ENCODE results near the gene MGAT5B. TPM values are rescaled to one million over a fixed set of nuclear protein-coding genes. Genes with fewer than 3 reads are reported as not detected.

Gene MGAT5B
- polyA plus RNA-seq, 3 donors from 2014 or later, result not detected

GRCh38 chr17:76873856-76874255, 5.7 kb downstream of the MGAT5B start:
- no peaks in the 10 kb centered on the region for H3K36me3 Mint-ChIP-seq
- no peak overlapping the region for H3K27ac Mint-ChIP-seq
- no peaks in the 10 kb centered on the region for H3K9me3 Mint-ChIP-seq
- DNase-seq, result no peak
- H3K27me3 Mint-ChIP-seq (ENCODE audit: low read depth in 3 of 3), result peaks cover 2 to 7% (median 6%) of the 10 kb centered on the region in 3 donors
- H3K4me1 Mint-ChIP-seq, result peaks cover 0 to 1% of the 10 kb centered on the region in 2 donors
- no peak overlapping the region for H3K4me3 Mint-ChIP-seq

DNA sequence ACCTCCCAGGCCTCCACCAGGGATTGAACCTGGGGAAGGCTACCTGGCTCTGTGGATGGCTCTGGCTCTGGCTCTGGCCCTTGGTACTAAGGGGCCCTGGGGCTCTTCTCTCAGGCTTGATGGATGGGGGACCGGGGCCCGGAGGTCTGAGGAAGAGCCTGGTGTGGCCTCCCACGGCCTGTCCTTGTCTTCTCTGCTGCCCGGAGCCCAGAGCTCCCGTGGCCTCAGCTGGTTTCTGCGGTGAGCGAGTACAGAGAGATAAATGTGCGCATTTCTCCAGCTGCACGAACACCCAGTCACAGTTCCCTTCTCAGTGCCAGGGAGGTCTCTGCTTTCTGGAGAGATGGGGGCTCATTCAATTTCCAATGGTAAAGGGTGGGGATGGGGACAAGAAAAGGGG, 9.2 kb downstream of the MGAT5B start:
- Mint-ChIP-seq H3K9me3 (no peaks in the 10 kb centered on the region), H3K4me3 (no peak overlapping the region), H3K27me3 (ENCODE audit: low read depth in 3 of 3) (peaks cover 2 to 5% (median 3%) of the 10 kb centered on the region in 3 donors), H3K4me1 (no peaks in the 10 kb centered on the region), H3K27ac (no peak overlapping the region), H3K36me3 (no peaks in the 10 kb centered on the region)
- no peak for DNase-seq

- no peaks in the 10 kb centered on the region for H3K9me3 Mint-ChIP-seq
- no peak overlapping the region for H3K27ac Mint-ChIP-seq
- H3K36me3 Mint-ChIP-seq, result no peaks in the 10 kb centered on the region
- H3K4me1 Mint-ChIP-seq, result no peaks in the 10 kb centered on the region
- no peak for DNase-seq
- H3K4me3 Mint-ChIP-seq, result no peak overlapping the region
- peaks cover 3 to 6% (median 4%) of the 10 kb centered on the region in 3 donors for H3K27me3 Mint-ChIP-seq (ENCODE audit: low read depth in 3 of 3)
Observed at GRCh38 chr17:76878568-76878967, 10.4 kb downstream of the MGAT5B start.

DNA sequence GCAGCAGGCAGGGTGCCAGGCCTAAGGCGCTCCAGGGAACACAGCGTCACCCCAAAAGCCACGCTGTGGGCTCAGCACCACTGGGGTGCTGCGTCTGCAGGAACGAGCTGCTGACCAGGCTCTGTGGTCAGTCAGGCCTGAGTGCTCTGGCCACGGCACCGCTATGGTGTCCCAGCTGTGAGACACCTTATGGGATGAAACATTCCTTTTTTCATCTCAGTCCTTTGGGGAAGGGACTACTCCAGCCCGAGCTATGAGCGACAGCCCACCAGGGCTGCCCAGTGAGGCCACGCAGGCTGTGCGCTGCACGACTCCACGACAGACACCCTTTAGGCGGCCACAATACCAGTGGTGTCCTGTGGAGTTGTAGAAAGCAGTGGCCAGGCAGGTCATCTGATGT, 11.1 kb downstream of the MGAT5B start:
- DNase-seq, result no peak
- no peaks in the 10 kb centered on the region for H3K9me3 Mint-ChIP-seq
- no peaks in the 10 kb centered on the region for H3K4me1 Mint-ChIP-seq
- peaks cover 3 to 6% (median 4%) of the 10 kb centered on the region in 3 donors for H3K27me3 Mint-ChIP-seq (ENCODE audit: low read depth in 3 of 3)
- H3K27ac Mint-ChIP-seq, result no peak overlapping the region
- H3K36me3 Mint-ChIP-seq, result no peaks in the 10 kb centered on the region
- H3K4me3 Mint-ChIP-seq, result no peak overlapping the region

DNA sequence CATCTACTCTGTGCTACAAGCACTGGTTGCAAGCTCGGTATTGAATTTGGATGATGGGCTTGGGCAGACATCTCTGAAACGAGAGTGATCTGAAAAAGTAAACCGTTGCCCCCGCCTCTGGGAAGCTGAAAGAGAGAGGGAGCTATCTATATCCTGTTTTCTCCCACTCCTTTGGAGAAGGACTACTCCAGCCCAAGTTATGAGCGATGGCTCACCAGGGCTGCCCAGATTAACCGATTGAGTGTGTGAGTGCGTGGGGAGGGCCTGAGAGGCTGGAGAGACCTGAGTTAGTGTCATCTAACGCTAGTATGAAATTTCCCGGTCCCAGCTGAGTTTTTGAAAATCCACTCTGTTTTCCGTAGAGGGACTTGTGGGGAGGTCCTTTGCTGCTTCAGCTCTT, 11.5 kb downstream of the MGAT5B start:
- no peaks in the 10 kb centered on the region for H3K36me3 Mint-ChIP-seq
- no peaks in the 10 kb centered on the region for H3K9me3 Mint-ChIP-seq
- no peaks in the 10 kb centered on the region for H3K4me1 Mint-ChIP-seq
- peaks cover 3 to 6% (median 4%) of the 10 kb centered on the region in 3 donors for H3K27me3 Mint-ChIP-seq (ENCODE audit: low read depth in 3 of 3)
- H3K4me3 Mint-ChIP-seq, result no peak overlapping the region
- DNase-seq, result no peak
- H3K27ac Mint-ChIP-seq, result no peak overlapping the region

DNA sequence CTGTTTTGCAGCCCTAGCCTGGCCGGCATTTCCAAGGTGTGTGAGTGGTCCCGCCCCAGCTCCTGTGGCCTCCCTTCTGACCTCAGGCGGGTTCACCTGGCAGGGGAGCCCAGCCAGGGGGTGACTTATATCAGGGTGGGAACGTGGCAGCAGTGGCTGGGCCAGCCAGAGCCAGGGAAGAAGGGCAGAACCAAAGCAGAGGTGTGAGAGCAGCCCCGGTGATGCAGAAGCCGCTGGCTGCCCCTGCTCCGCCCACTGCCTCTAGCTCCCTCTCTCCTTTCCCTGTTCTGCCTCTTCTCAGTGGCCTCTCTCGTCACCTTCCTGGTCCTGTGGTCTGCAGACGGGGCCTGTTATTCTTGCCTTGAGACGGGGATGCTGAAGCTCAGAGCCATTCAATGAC, 12.1 kb downstream of the MGAT5B start:
- no peak overlapping the region for H3K27ac Mint-ChIP-seq
- H3K4me3 Mint-ChIP-seq, result no peak overlapping the region
- peaks cover 3 to 6% (median 6%) of the 10 kb centered on the region in 3 donors for H3K27me3 Mint-ChIP-seq (ENCODE audit: low read depth in 3 of 3)
- no peaks in the 10 kb centered on the region for H3K36me3 Mint-ChIP-seq
- H3K4me1 Mint-ChIP-seq, result no peaks in the 10 kb centered on the region
- no peaks in the 10 kb centered on the region for H3K9me3 Mint-ChIP-seq
- DNase-seq, result no peak

GRCh38 chr17:76880971-76881370, 12.8 kb downstream of the MGAT5B start:
- Mint-ChIP-seq H3K27ac (no peak overlapping the region), H3K4me3 (no peak overlapping the region), H3K27me3 (ENCODE audit: low read depth in 3 of 3) (peaks cover 3 to 9% (median 6%) of the 10 kb centered on the region in 3 donors), H3K9me3 (no peaks in the 10 kb centered on the region), H3K4me1 (no peaks in the 10 kb centered on the region), H3K36me3 (no peaks in the 10 kb centered on the region)
- DNase-seq, result no peak

DNA sequence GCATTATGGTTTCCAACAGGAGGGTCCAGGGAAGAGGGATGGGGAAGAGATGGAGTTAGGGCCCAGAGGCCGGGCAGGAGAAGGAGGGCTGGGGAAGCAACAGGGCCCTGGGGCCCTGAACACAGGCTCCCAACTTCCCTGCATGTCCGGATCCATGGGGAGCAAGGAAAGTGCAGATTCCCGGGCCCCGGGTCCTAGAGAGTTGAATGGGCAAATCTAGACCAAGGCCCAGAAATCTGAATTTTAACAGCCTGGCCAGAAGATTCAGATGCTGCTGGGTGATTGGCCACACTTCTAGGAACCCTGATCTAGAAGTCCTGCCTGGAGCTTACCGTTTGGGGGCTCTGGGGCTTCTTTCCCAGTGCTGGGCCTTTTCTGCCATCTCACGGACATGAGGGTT, 13.2 kb downstream of the MGAT5B start:
- Mint-ChIP-seq H3K36me3 (no peaks in the 10 kb centered on the region), H3K27me3 (ENCODE audit: low read depth in 3 of 3) (peaks cover 3 to 7% (median 6%) of the 10 kb centered on the region in 3 donors), H3K4me1 (no peaks in the 10 kb centered on the region), H3K27ac (no peak overlapping the region), H3K4me3 (no peak overlapping the region), H3K9me3 (peaks cover 0 to 2% (median 0%) of the 10 kb centered on the region in 6 donors)
- no peak for DNase-seq

GRCh38 chr17:76881966-76882365, 13.8 kb downstream of the MGAT5B start:
- Mint-ChIP-seq H3K9me3 (peaks cover 0 to 2% (median 0%) of the 10 kb centered on the region in 6 donors), H3K4me1 (no peaks in the 10 kb centered on the region), H3K27me3 (ENCODE audit: low read depth in 3 of 3) (peaks cover 3 to 7% (median 6%) of the 10 kb centered on the region in 3 donors), H3K4me3 (no peak overlapping the region), H3K36me3 (no peaks in the 10 kb centered on the region), H3K27ac (no peak overlapping the region)
- no peak for DNase-seq

- Mint-ChIP-seq H3K27ac (no peak overlapping the region), H3K4me1 (no peaks in the 10 kb centered on the region), H3K36me3 (no peaks in the 10 kb centered on the region), H3K27me3 (ENCODE audit: low read depth in 3 of 3) (peaks cover 2 to 7% (median 3%) of the 10 kb centered on the region in 3 donors), H3K4me3 (no peak overlapping the region), H3K9me3 (peaks cover 0 to 2% (median 0%) of the 10 kb centered on the region in 6 donors)
- DNase-seq, result no peak
Observed at GRCh38 chr17:76883744-76884525, 15.7 kb downstream of the MGAT5B start.

GRCh38 chr17:76884995-76885893, 17.0 kb downstream of the MGAT5B start:
- no peak for DNase-seq
- peaks cover 2 to 7% (median 2%) of the 10 kb centered on the region in 3 donors for H3K27me3 Mint-ChIP-seq (ENCODE audit: low read depth in 3 of 3)
- H3K27ac Mint-ChIP-seq, result no peak overlapping the region
- peaks cover 0 to 2% (median 0%) of the 10 kb centered on the region in 6 donors for H3K9me3 Mint-ChIP-seq
- no peaks in the 10 kb centered on the region for H3K4me1 Mint-ChIP-seq
- no peaks in the 10 kb centered on the region for H3K36me3 Mint-ChIP-seq
- H3K4me3 Mint-ChIP-seq, result no peak overlapping the region

DNA sequence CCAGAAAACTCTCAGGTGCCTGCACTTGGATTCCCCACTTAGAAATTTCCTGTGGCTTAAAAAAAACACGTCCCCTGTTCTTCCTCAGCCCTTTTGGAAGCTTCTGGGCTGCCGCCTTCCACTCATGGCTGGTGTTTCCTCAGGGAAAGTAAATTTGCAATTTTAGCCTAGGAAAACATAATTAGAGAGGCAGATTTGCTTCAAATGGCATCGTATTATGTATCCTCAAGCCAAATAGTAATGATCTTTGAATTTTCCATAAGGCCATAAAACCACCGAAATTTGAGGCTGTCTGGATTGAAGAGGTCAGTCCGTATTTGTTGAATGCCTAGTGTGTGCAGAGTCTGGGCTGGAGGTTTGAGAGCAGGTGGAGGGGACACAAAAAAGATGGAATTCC, 17.7 kb downstream of the MGAT5B start:
- no peaks in the 10 kb centered on the region for H3K36me3 Mint-ChIP-seq
- no peak for DNase-seq
- peaks cover 0 to 7% (median 2%) of the 10 kb centered on the region in 3 donors for H3K27me3 Mint-ChIP-seq (ENCODE audit: low read depth in 3 of 3)
- H3K9me3 Mint-ChIP-seq, result peaks cover 0 to 2% (median 0%) of the 10 kb centered on the region in 6 donors
- H3K4me1 Mint-ChIP-seq, result no peaks in the 10 kb centered on the region
- H3K4me3 Mint-ChIP-seq, result no peak overlapping the region
- no peak overlapping the region for H3K27ac Mint-ChIP-seq

DNA sequence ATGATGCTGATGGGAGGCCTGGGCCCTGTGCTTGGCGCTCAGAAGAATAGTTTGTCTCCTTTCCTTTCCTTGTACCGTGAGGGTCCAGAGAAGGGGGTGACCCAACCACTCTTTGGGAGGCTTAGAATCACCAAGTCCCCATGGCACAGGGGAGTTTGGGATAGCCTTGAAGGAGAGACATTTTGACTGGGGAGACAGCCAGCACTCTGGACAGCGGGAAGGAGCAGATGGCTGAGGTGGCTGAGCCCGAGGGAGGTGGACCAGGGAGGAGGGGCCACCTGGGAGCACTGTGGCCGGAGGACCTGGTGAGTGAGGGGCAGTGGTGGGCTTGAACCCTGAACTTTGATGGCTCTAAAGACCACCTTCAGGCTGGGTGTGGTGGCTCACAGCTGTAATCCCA, 18.2 kb downstream of the MGAT5B start:
- H3K36me3 Mint-ChIP-seq, result no peaks in the 10 kb centered on the region
- H3K4me3 Mint-ChIP-seq, result no peak overlapping the region
- no peak for DNase-seq
- H3K27ac Mint-ChIP-seq, result no peak overlapping the region
- H3K9me3 Mint-ChIP-seq, result peaks cover 0 to 2% (median 0%) of the 10 kb centered on the region in 6 donors
- H3K27me3 Mint-ChIP-seq (ENCODE audit: low read depth in 3 of 3), result peaks cover 0 to 7% (median 2%) of the 10 kb centered on the region in 3 donors
- H3K4me1 Mint-ChIP-seq, result no peaks in the 10 kb centered on the region

DNA sequence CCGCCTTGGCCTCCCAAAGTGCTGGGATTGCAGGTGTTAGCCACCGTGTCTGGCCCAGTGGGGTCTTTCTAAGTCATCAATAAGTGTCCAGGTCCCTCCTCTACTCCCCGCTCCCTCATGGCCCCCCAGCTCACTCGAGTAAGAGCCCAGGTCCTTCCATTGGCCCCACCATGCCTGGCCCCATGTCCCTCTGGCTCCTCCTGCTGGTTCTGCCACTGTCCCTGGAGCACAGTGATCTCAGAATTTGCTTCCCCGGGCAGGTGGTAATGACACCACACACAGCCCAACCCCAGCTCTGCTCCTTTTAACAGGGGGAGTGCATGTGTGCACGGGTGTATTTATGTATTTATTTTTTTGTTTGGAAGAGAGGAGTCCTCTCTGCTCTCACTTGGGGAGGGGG, 19.6 kb downstream of the MGAT5B start:
- no peak for DNase-seq
- H3K27me3 Mint-ChIP-seq (ENCODE audit: low read depth in 3 of 3), result peaks cover 0 to 7% (median 2%) of the 10 kb centered on the region in 3 donors
- H3K9me3 Mint-ChIP-seq, result peaks cover 0 to 2% (median 0%) of the 10 kb centered on the region in 6 donors
- no peak overlapping the region for H3K4me3 Mint-ChIP-seq
- H3K36me3 Mint-ChIP-seq, result no peaks in the 10 kb centered on the region
- no peak overlapping the region for H3K27ac Mint-ChIP-seq
- no peaks in the 10 kb centered on the region for H3K4me1 Mint-ChIP-seq

Measured in immature natural killer cell (primary cell).